NCI-H748 (cell line): ENCODE measurements around the gene SUSD6.
A peak's percentile ranks its signal among the peaks of the same experiment; 100 is the strongest.
"Not testable (repeated sequence)": the region's sequence is repeated elsewhere in the genome, so short reads cannot be mapped to it uniquely, and the experiment has no call there.

Experiments used
- DNase-seq: peaks from one replicate; lab custom pipeline; 2025; ENCODE audit not compliant: unreplicated experiment; lab: John Stamatoyannopoulos, UW

The SUSD6 gene

GRCh38 chr14:69587389-69587788 lies 24.0 kb upstream of the SUSD6 start:
- no peak for DNase-seq

- DNase-seq = no peak
These were observed 20.1 kb upstream of the SUSD6 start for GRCh38 chr14:69591317-69591716.

- no peak for DNase-seq
These were observed 18.2 kb upstream of the SUSD6 start for GRCh38 chr14:69593018-69593677.

GRCh38 chr14:69594846-69595245 lies 16.6 kb upstream of the SUSD6 start:
- DNase-seq = no peak

DNA sequence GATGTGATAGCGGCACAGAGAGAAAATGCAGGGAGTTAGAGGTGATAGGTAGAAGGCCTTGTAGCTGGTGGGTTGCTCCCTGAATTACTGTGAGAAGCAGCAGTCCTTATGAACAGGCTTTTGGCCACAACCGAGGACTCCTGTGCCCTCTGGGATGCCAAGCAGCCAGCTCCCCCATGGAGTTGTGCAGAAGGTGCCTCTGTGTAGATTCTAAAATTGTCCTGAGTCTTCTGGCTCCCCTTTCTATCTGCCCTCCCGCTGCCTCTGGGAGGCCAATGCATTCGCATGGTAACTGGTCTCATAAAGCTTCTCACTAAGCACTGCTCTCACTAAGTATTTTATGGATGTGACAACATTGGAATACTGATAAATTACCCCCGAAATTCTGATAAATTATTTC lies 16.1 kb upstream of the SUSD6 start:
- DNase-seq = no peak

DNA sequence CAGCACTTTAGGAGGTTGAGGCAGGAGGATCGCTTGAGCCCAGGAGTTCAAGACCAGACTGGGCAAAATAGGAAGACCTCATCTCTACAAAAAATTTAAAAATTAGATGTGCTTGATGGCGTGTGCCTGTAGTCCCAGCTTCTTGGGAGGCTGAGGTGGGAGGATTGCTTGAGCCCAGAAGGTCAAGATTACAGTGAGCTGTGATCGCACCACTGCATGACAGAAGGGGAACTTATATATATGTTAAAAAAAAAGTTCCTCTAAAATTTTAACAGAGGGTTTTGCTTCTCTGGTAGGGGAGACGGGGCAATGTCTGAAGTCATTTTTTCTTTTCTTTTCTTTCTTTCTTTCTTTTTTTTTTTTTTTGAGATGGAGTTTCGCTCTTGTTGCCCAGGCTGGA lies 12.0 kb upstream of the SUSD6 start:
- not testable (repeated sequence) for DNase-seq

GRCh38 chr14:69600304-69600891 lies 11.0 kb upstream of the SUSD6 start:
- DNase-seq = no peak

- DNase-seq = no peak
These were observed 5.7 kb upstream of the SUSD6 start for GRCh38 chr14:69605738-69606137.

DNA sequence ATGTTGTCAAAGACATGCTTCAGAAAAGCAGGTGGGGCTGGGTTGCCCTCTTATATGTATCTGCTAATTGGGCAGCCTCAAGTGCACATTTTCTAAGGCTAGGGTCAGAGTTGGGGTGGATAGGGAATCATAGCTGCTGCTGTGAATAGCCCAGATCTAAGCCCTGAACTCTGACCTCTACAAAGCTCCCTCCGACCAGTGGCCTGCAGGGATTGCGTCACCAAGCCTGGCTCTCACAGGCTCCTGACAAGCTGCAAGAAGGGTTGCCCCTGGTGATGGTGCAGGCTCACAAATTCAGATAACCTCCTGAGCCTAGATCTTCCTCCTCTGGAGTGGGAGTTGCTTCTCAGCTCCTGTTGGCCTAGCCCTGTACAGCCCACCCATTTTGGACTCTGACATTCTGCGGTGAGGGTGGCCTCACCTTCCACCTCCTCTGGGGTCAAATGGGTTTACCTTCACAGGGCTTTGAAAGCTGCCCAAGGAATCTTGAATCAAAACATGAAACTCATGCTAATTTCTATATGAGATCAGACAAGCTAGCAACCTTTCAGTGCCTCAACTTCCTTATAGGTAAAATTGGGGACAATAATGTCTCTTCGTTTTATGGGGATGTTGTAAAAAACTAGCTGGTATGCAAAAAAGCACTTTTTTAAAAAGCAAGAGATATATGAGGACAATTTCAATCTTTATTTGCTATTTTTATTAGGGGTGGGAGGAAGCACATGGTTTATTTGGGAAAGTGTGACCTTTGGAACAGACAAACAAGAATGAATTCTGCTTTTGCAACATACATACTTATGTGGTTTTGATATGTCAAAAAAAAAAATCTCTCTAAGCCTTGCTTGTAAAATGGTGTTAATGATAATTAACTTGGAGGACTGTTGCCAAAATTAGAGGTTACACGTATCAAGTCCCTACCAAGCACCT lies 4.9 kb upstream of the SUSD6 start:
- DNase-seq = no peak

DNA sequence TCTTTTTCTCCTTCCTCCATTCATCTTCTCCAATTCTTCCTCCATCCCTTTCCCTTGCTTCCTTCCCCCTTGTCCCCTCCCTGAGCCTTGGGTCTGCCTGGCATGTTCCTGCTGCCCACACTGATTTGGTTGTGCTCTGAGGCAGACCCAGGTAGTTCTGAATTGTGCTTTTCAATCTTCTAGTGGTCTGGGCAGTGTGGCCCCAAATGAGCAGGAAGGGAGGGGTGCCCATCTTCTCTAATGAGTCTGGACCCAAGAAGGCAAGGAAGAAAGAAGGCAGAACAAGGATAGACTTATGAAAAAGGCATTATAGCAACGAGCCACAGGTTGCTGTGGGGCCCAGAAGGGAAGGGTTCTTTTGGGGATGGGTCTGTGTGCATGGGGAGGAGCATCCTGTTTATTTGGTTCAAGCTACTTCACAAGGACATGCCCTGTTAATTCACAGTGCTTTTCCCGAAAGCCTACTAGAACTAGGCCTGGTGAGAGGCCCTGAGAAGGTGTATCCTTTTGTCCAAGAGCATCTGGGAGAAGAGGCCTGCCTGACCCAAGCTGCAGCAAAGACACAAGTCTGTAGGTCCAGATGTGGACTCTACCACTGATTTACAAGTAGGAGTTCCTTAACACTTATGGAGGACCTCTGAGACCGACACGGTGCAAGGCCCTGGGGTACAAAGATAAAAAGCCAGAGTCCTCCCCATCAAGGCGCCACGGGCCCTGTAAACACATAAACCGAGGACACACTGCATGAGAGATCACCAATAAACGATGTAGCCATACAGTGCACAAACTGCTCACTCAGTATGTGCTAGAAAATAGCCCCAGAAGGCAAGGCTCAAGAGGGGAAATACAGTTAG lies 1.1 kb upstream of the SUSD6 start:
- DNase-seq = no peak

DNA sequence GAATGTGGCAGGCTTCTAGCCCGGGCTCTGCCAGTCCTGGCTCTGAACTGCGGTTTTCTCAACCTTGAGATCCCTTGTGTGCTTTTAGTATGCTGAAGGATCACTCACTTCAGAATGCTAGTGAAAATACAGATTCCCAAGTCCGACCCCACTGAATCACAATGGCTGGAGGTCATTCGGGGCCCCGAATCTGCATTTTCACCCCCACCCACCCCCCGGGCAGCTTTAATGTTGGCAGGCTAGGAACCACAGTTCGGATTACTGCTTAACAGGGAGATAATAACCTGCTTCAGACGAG lies 573 bp upstream of the SUSD6 start:
- no peak for DNase-seq

GRCh38 chr14:69612014-69612782 lies 802 bp downstream of the SUSD6 start:
- DNase-seq = peak; percentile 59

DNA sequence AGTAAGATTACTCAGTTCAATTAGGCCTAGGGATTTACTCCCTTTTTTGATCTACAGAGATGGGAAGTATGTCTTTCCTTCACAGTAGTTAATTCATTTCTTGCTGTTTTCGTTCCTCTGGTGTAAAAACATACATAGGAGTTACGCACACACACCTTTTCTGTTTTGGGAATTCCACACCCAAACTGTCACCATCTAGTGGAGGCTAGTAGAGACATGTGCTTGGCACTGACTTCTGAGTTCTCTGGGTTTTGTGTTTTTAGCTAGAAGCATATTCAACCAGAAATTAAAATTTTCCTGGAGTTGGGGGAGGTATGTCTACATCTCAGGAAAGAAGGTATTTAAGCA lies 1.4 kb downstream of the SUSD6 start:
- no peak for DNase-seq

- DNase-seq = no peak
These were observed 2.1 kb downstream of the SUSD6 start for GRCh38 chr14:69613312-69614073.

- no peak for DNase-seq
These were observed 3.2 kb downstream of the SUSD6 start for GRCh38 chr14:69614592-69614991.

- no peak for DNase-seq
These were observed 3.7 kb downstream of the SUSD6 start for GRCh38 chr14:69615121-69615495.

DNA sequence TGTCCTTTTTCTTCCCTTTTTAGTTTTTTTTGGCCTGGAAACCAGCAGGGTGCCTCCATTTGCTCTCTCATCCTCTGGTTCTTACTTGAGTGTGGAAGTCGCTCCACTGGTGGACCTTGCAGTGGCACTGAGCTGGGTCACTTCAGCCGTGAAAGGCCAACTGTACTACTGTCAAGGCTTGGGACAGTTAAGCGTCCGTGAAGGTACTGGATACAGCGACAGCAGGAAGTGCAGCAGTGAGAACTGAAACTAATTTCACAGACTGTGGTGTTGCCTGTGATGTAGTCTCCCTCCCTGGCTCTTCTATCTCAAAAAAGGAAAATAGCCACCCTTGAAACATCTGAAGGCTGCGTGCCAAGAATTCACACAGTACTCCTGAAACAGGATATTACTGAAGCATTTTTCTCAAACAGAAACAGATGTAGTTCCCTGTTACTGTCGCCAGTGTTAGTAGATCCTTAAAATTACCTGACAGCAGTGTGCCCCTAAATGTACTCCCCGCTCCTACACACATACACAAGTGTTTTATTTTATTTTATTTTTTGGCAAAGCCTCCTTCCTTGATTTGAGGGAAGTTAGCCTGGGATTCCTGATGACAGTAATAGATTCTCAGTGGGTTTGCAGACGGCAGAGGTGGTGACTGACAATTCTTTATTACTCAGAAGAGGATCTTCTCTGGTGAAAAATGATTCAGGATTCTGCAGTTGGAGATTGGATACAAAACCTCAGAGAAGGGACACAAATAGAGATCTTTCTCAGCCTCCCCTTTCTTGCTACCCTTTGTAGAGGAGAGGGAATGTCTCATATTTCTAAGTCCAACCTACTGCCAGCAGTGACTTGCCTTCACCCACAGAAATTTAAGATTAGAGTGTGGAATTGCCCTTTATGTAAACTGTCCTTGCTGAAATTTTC lies 4.4 kb downstream of the SUSD6 start:
- no peak for DNase-seq

DNA sequence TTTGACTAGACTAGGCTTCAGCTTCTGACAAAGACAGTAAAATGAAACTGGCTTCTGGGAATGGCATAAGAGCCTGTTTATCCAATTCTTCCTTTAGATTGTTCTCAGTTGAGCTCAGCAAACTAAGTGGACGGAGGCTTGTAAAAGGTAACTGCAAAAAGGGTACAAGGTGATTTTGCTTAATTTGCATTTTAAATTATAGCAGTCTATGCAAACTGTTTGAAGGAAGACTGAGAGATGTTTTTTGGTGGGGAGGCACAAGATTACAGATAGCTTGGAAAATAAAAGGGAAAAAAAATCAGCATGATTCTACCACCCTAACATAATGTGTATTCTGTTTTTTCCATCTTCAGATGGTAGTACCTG lies 5.0 kb downstream of the SUSD6 start:
- no peak for DNase-seq

GRCh38 chr14:69617796-69618195 lies 6.4 kb downstream of the SUSD6 start:
- DNase-seq = peak; percentile 18
